ENCODE data around the gene IL18BP.

DNA sequence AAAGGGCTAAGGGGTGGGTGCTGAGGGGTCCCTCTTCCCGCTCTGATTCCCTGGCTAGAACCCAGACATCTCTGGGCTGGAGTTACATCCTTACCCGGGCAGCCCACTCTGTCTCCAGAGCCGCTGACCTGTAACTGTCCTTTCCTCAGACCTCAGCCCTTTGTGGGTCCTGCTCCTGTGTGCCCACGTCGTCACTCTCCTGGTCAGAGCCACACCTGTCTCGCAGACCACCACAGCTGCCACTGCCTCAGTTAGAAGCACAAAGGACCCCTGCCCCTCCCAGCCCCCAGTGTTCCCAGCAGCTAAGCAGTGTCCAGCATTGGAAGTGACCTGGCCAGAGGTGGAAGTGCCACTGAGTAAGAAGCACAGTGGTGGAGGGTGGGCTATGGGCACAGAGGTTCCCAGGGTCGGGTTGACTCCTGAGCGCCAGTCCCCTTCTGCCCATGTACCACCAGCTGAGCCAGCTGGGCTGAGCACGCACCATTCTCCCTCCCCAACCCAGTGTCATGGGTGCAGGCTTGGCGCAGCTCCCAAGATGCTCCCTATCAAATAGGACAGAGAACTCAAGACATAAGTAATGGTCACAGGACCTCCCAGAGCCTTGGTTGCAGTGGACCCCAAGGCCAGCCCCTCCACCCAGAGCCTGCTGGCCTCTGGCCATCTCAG, 1.6 kb downstream of the IL18BP start:
- TF ChIP-seq ZFP3 (tag by site-specific recombination; IDR thresholded peaks at IDR 0.05; ENCODE audit: low read depth) (no peak), ZNF121 (tag by site-specific recombination; IDR thresholded peaks at IDR 0.05) (no peak), ZNF707 (tag by site-specific recombination; IDR thresholded peaks at IDR 0.05) (no peak), TCF7L2 (IDR thresholded peaks at IDR 0.05; ENCODE audit: borderline replicate concordance, low read depth, low read length) (no peak), ZNF629 (tag by site-specific recombination; IDR thresholded peaks at IDR 0.05) (no peak), ZNF76 (tag by site-specific recombination; IDR thresholded peaks at IDR 0.05; ENCODE audit: borderline replicate concordance, low read depth) (no peak), ZBTB8A (tag by site-specific recombination; IDR thresholded peaks at IDR 0.05) (no peak), ZNF302 (tag by site-specific recombination; IDR thresholded peaks at IDR 0.05; ENCODE audit: low read depth) (no peak), ZBTB21 (tag by site-specific recombination; IDR thresholded peaks at IDR 0.05) (no peak)
- TF ChIP-seq, protein P1, sequence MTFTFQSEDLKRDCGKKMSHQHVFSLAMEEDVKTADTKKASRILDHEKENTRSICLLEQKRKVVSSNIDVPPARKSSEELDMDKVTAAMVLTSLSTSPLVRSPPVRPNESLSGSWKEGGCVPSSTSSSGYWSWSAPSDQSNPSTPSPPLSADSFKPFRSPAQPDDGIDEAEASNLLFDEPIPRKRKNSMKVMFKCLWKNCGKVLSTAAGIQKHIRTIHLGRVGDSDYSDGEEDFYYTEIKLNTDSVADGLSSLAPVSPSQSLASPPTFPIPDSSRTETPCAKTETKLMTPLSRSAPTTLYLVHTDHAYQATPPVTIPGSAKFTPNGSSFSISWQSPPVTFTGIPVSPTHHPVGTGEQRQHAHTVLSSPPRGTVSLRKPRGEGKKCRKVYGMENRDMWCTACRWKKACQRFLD (tag by site-specific recombination; IDR thresholded peaks at IDR 0.05) = no peak
- TF ChIP-seq, protein P2, sequence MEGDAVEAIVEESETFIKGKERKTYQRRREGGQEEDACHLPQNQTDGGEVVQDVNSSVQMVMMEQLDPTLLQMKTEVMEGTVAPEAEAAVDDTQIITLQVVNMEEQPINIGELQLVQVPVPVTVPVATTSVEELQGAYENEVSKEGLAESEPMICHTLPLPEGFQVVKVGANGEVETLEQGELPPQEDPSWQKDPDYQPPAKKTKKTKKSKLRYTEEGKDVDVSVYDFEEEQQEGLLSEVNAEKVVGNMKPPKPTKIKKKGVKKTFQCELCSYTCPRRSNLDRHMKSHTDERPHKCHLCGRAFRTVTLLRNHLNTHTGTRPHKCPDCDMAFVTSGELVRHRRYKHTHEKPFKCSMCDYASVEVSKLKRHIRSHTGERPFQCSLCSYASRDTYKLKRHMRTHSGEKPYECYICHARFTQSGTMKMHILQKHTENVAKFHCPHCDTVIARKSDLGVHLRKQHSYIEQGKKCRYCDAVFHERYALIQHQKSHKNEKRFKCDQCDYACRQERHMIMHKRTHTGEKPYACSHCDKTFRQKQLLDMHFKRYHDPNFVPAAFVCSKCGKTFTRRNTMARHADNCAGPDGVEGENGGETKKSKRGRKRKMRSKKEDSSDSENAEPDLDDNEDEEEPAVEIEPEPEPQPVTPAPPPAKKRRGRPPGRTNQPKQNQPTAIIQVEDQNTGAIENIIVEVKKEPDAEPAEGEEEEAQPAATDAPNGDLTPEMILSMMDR (tag by site-specific recombination; IDR thresholded peaks at IDR 0.05) = no peak
